Measurements from ENCODE around the gene ZNF140. TPM values are rescaled to one million over a fixed set of nuclear protein-coding genes. Genes with fewer than 3 reads are reported as not detected.

ZNF140 gene
- total RNA-seq, 1 experiment from 2014 or later: 11.1 TPM

DNA sequence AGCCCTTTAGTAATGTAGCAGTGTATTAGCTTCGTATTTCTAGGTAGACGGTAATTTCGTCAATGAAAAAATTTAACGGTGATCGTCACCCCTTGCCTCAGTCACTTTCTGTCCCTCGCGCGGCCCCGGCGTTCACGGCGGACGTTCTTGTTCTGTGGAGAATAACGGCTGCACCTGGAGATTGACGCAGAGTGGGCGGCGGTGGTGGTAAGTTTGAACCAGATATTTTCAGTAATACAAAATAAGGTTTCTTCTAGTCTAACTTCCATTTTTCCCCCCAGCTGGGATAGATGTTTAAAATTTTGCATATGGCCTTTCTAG, 50.0 kb downstream of the ZNF140 start:
- POLR2A ChIA-PET (ENCODE audit: unreplicated experiment): interaction anchor here (0.5 to 0.6 kb wide), 2 partner anchors 27 to 72 kb away, joined by 5 to 16 read pairs; no protein-coding TSS in a partner anchor
- BruUV-seq (replicated peaks): TSS peak; percentile 78

GRCh38 chr12:133135747-133136146, 55.0 kb downstream of the ZNF140 start:
- no peaks in the 10 kb centered on the region for H3K27me3 ChIP-seq (ENCODE audit: insufficient read depth, low read depth)
- H2AFZ ChIP-seq: no peak overlapping the region
- no TSS peak for BruUV-seq (replicated peaks)
- H3K4me1 ChIP-seq (replicated peaks; ENCODE audit: insufficient read depth): peaks cover 9% of the 10 kb centered on the region; the same call in 1 of the 2 replicates
- no peak for DNase-seq
- H3K79me2 ChIP-seq (ENCODE audit: low read depth): 0 out of 2 replicates have a peak, but pooled peaks cover 3% of the 10 kb centered on the region
- no peak overlapping the region for H3K27ac ChIP-seq
- H3K9me2 ChIP-seq (ENCODE audit: insufficient read depth): no peaks in the 10 kb centered on the region
- peaks cover 9% of the 10 kb centered on the region for H3F3A ChIP-seq (ENCODE audit: insufficient read depth, low read depth)
- no peak overlapping the region for H3K4me3 ChIP-seq
- H3K4me2 ChIP-seq: no peak overlapping the region
- H3K9me3 ChIP-seq (ENCODE audit: insufficient read depth, low read depth): peaks cover 28% of the 10 kb centered on the region
- H4K20me1 ChIP-seq (ENCODE audit: insufficient read depth): no peaks in the 10 kb centered on the region
- CTCF ChIA-PET: no interaction called here
- POLR2A ChIA-PET (ENCODE audit: unreplicated experiment): no interaction called here
- H3K36me3 ChIP-seq (ENCODE audit: low read depth): peaks cover 17% of the 10 kb centered on the region
- intact Hi-C loops (cut with micrococcal nuclease; ENCODE audit: unreplicated experiment): no loop called here
- TF ChIP-seq CTCF (conservative IDR thresholded peaks at IDR 0.05) (no peak), EZH2 (IDR thresholded peaks at IDR 0.05; ENCODE audit: low read depth) (no peak)

More for the DNA sequence above, 50.0 kb downstream of the ZNF140 start:
- DNase-seq: no peak
- CTCF ChIA-PET: interaction anchor here (0.6 kb wide), 1 partner anchor 110 kb away, joined by 5 read pairs; no protein-coding TSS in a partner anchor
- Histone ChIP-seq H3K4me2 (peak overlapping the region; percentile 92), H4K20me1 (ENCODE audit: insufficient read depth) (no peaks in the 10 kb centered on the region), H3K4me3 (peak overlapping the region; percentile 98), H3K4me1 (replicated peaks; ENCODE audit: insufficient read depth) (peaks cover 9% of the 10 kb centered on the region; the same call in 1 of the 2 replicates), H3F3A (ENCODE audit: insufficient read depth, low read depth) (peaks cover 12% of the 10 kb centered on the region), H3K9me3 (ENCODE audit: insufficient read depth, low read depth) (peaks cover 34% of the 10 kb centered on the region), H3K36me3 (ENCODE audit: low read depth) (peaks cover 21% of the 10 kb centered on the region), H2AFZ (peak overlapping the region; percentile 100), H3K9me2 (ENCODE audit: insufficient read depth) (no peaks in the 10 kb centered on the region), H3K27ac (peak overlapping the region; percentile 80), H3K27me3 (ENCODE audit: insufficient read depth, low read depth) (no peaks in the 10 kb centered on the region), H3K79me2 (ENCODE audit: low read depth) (0 out of 2 replicates have a peak, but pooled peaks cover 3% of the 10 kb centered on the region)
- intact Hi-C loops (cut with micrococcal nuclease; ENCODE audit: unreplicated experiment): loop anchor here (1.0 to 2.0 kb wide), 2 partner anchors 50 kb away; partner anchors contain the start of genes ZNF140 and ZNF268
- TF ChIP-seq CTCF (conservative IDR thresholded peaks at IDR 0.05) (no peak), EZH2 (IDR thresholded peaks at IDR 0.05; ENCODE audit: low read depth) (no peak)

DNA sequence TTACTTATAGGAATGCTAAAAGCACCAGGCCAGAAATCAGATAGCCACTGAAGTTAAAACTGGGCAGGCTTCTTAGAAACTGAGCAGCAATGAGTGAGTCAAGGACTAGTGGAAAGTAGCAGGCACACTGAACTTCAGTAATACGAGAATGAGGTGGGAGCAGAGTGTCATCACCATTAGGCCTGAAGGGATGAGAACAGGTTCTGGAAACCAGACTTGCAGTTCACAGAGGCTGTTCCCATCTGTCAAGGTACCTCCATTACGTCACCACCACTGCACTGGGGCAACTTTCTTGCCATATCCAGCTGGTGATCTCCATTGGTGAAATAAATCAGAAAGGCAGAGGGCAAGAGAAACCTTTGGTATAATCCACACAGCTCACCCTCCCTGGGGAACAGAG, 65.3 kb downstream of the ZNF140 start:
- Histone ChIP-seq H4K20me1 (ENCODE audit: insufficient read depth) (no peaks in the 10 kb centered on the region), H2AFZ (no peak overlapping the region), H3K4me3 (no peak overlapping the region), H3K4me2 (no peak overlapping the region), H3K79me2 (ENCODE audit: low read depth) (no peaks in the 10 kb centered on the region), H3K9me3 (ENCODE audit: insufficient read depth, low read depth) (peaks cover 35% of the 10 kb centered on the region), H3K4me1 (replicated peaks; ENCODE audit: insufficient read depth) (no peaks in the 10 kb centered on the region), H3K36me3 (ENCODE audit: low read depth) (peaks cover 16% of the 10 kb centered on the region; the same call in 1 of the 2 replicates), H3K27ac (no peak overlapping the region), H3F3A (ENCODE audit: insufficient read depth, low read depth) (no peaks in the 10 kb centered on the region), H3K9me2 (ENCODE audit: insufficient read depth) (no peaks in the 10 kb centered on the region), H3K27me3 (ENCODE audit: insufficient read depth, low read depth) (no peaks in the 10 kb centered on the region)
- CTCF ChIA-PET: no interaction called here
- DNase-seq: no peak
- no TSS peak for BruUV-seq (replicated peaks)
- TF ChIP-seq CTCF (conservative IDR thresholded peaks at IDR 0.05) (no peak), EZH2 (IDR thresholded peaks at IDR 0.05; ENCODE audit: low read depth) (no peak)
- POLR2A ChIA-PET (ENCODE audit: unreplicated experiment): no interaction called here
- intact Hi-C loops (cut with micrococcal nuclease; ENCODE audit: unreplicated experiment): no loop called here

Data from PC-9 (cell line).